H1 (cell line): Measurements from ENCODE around the gene DPPA5. TPM values are rescaled to one million over a fixed set of nuclear protein-coding genes. Genes with fewer than 3 reads are reported as not detected.
A peak's percentile ranks its signal among the peaks of the same experiment; 100 is the strongest.

Experiments
- CTCF ChIA-PET: fragments of 300-600 bp; sonication (Branson Sonifier 250); formaldehyde crosslinking; loops from one replicate; lab custom pipeline; 2021; ENCODE audit not compliant: partially characterized antibody; lab: Charles Lee
- POLR2A ChIA-PET: fragments of 300-600 bp; sonication (Branson Sonifier 250); formaldehyde crosslinking; loops from one replicate; lab custom pipeline; 2021; ENCODE audit warnings: inconsistent platforms; ENCODE audit not compliant: partially characterized antibody; lab: Charles Lee
- DNase-seq, 2 experiments: peaks; one replicate each; pipeline versions ENCODE4 v3.0.0 to v3.0.0-alpha.2; 2010 to 2022; ENCODE audit warnings: low spot score in 2 of 2, low read depth in 1 of 2, mixed read lengths in 1 of 2
- FAIRE-seq: peaks from 2 replicates; lab custom pipeline; 2011; peaks lifted over from hg19 to GRCh38; lab: Jason Lieb, UNC
- H2AFZ ChIP-seq: 2 replicates; pipeline ENCODE4 v1.8.1; 2012; ENCODE audit warnings: low read length, inconsistent platforms
- H2AK5ac ChIP-seq: 2 replicates; pipeline ENCODE4 v1.6.1; 2013; ENCODE audit warnings: low read depth, low read length
- H2BK120ac ChIP-seq: replicated peaks from 2 replicates; pipeline ENCODE3; 2013; ENCODE audit warnings: low read depth, low read length, inconsistent platforms
- H2BK12ac ChIP-seq: 2 replicates; pipeline ENCODE4 v1.6.1; 2013; ENCODE audit warnings: low read depth, low read length
- H2BK15ac ChIP-seq: 2 replicates; pipeline ENCODE4 v1.6.1; 2013; ENCODE audit warnings: low read length
- H2BK20ac ChIP-seq: 2 replicates; pipeline ENCODE4 v1.6.1; 2013; ENCODE audit warnings: low read length
- H2BK5ac ChIP-seq: 2 replicates; pipeline ENCODE4 v1.6.1; 2013; ENCODE audit warnings: low read depth, low read length
- H3K14ac ChIP-seq: 2 replicates; pipeline ENCODE4 v1.6.1; 2013; ENCODE audit warnings: inconsistent platforms; ENCODE audit not compliant: insufficient read length
- H3K18ac ChIP-seq: 2 replicates; pipeline ENCODE4 v1.6.1; 2013; ENCODE audit warnings: low read length; ENCODE audit errors: extremely low read depth
- H3K23ac ChIP-seq: 2 replicates; pipeline ENCODE4 v1.6.1; 2013; ENCODE audit warnings: inconsistent platforms; ENCODE audit not compliant: insufficient read length
- H3K23me2 ChIP-seq: 2 replicates; pipeline ENCODE4 v1.6.1; 2013; ENCODE audit warnings: low read depth, low read length
- H3K27ac ChIP-seq: 2 replicates; pipeline ENCODE4 v1.6.1; 2011; ENCODE audit warnings: low read depth, low read length, inconsistent platforms
- H3K27me3 ChIP-seq, 4 experiments: replicated peaks in 1 of 4; 1 replicate in 1 of 4; 2 replicates in 3 of 4; pipeline versions ENCODE4 v1.6.1 to v1.8.1; 2011 to 2013; ENCODE audit warnings: low read length in 3 of 4, mild to moderate bottlenecking in 3 of 4, inconsistent platforms in 2 of 4, mixed read lengths in 2 of 4, moderate library complexity in 1 of 4; ENCODE audit not compliant: control insufficient read depth in 3 of 4, insufficient read depth in 3 of 4; ENCODE audit errors: extremely low read depth in 1 of 4
- H3K36me3 ChIP-seq, 4 experiments: 2 replicates each; pipeline versions ENCODE4 v1.6.1 to v1.8.1; 2011 to 2013; ENCODE audit warnings: mild to moderate bottlenecking in 4 of 4, low read length in 3 of 4, moderate library complexity in 2 of 4, control low read depth in 1 of 4, inconsistent platforms in 1 of 4; ENCODE audit not compliant: insufficient read depth in 4 of 4, control insufficient read depth in 2 of 4
- H3K4ac ChIP-seq: replicated peaks from 2 replicates; pipeline ENCODE3; 2013; ENCODE audit warnings: low read length, low read depth, mixed read lengths, inconsistent platforms; ENCODE audit not compliant: insufficient read length
- H3K4me1 ChIP-seq, 4 experiments: replicated peaks in 1 of 4; 1 replicate in 1 of 4; 2 replicates in 3 of 4; pipeline versions ENCODE4 v1.6.1 to v1.8.1; 2011 to 2013; ENCODE audit warnings: low read length in 3 of 4, inconsistent platforms in 2 of 4, mixed read lengths in 1 of 4; ENCODE audit not compliant: insufficient read depth in 4 of 4, control insufficient read depth in 3 of 4
- H3K4me2 ChIP-seq, 2 experiments: 2 replicates each; pipeline versions ENCODE4 v1.6.1 to v1.8.1; 2011 to 2013; ENCODE audit warnings: low read depth in 2 of 2, low read length in 2 of 2, control low read depth in 1 of 2, inconsistent platforms in 1 of 2, mild to moderate bottlenecking in 1 of 2; ENCODE audit not compliant: insufficient read depth in 1 of 2
- H3K4me3 ChIP-seq, 4 experiments: fragments of 200-600, 300-600 bp in 1 of 4; sonication (generic), shearing (Covaris generic), sonication (Bioruptor Twin) in 1 of 4; 2 replicates each; pipeline versions ENCODE4 v1.5.1 to v1.8.1; 2011 to 2016; ENCODE audit warnings: low read length in 4 of 4, low read depth in 3 of 4, control low read depth in 2 of 4, inconsistent platforms in 2 of 4, mild to moderate bottlenecking in 2 of 4, mixed read lengths in 1 of 4, moderate library complexity in 1 of 4; ENCODE audit not compliant: insufficient read depth in 2 of 4; ENCODE audit errors: extremely low read depth in 1 of 4
- H3K56ac ChIP-seq: replicated peaks from 2 replicates; pipeline ENCODE3; 2013; ENCODE audit warnings: low read depth, mild to moderate bottlenecking, mixed read lengths, low read length, inconsistent platforms; ENCODE audit not compliant: insufficient read length
- H3K79me1 ChIP-seq: 2 replicates; pipeline ENCODE4 v1.6.1; 2013; ENCODE audit warnings: low read depth, low read length, control low read depth
- H3K79me2 ChIP-seq, 2 experiments: 2 replicates each; pipeline versions ENCODE4 v1.6.1 to v1.8.1; 2012 to 2013; ENCODE audit warnings: low read length in 2 of 2, mild to moderate bottlenecking in 2 of 2, inconsistent platforms in 1 of 2; ENCODE audit not compliant: insufficient read depth in 2 of 2, control insufficient read depth in 1 of 2
- H3K9ac ChIP-seq, 4 experiments: replicated peaks in 1 of 4; 1 replicate in 1 of 4; 2 replicates in 3 of 4; pipeline versions ENCODE4 v1.6.1 to v1.8.1; 2011 to 2013; ENCODE audit warnings: low read depth in 3 of 4, low read length in 3 of 4, control low read depth in 2 of 4, mild to moderate bottlenecking in 2 of 4, moderate library complexity in 2 of 4, inconsistent platforms in 1 of 4; ENCODE audit errors: extremely low read depth in 1 of 4
- H3K9me3 ChIP-seq, 2 experiments: 2 replicates each; pipeline versions ENCODE4 v1.6.1 to v1.8.1; 2012 to 2013; ENCODE audit warnings: mild to moderate bottlenecking in 2 of 2, moderate library complexity in 2 of 2, control low read depth in 1 of 2, inconsistent platforms in 1 of 2, low read depth in 1 of 2, low read length in 1 of 2, mixed read lengths in 1 of 2; ENCODE audit not compliant: insufficient read depth in 2 of 2
- H4K20me1 ChIP-seq, 2 experiments: replicated peaks in 1 of 2; 2 replicates each; pipeline versions ENCODE3 to v1.8.1; 2011 to 2013; ENCODE audit warnings: inconsistent platforms in 2 of 2, low read length in 2 of 2, mild to moderate bottlenecking in 1 of 2; ENCODE audit not compliant: insufficient read depth in 2 of 2, control insufficient read depth in 1 of 2
- H4K5ac ChIP-seq: 2 replicates; pipeline ENCODE4 v1.6.1; 2013; ENCODE audit warnings: low read length, low read depth, mixed read lengths, inconsistent platforms; ENCODE audit not compliant: insufficient read length
- H4K8ac ChIP-seq: 2 replicates; pipeline ENCODE4 v1.8.0; 2013; ENCODE audit warnings: mild to moderate bottlenecking, moderate library complexity, low read length, inconsistent platforms; ENCODE audit not compliant: insufficient read depth; ENCODE audit errors: extremely low read depth
- H4K91ac ChIP-seq: replicated peaks from 2 replicates; pipeline ENCODE3; 2013; ENCODE audit warnings: low read length, mixed read lengths, inconsistent platforms; ENCODE audit not compliant: insufficient read length
- BRCA1 ChIP-seq: IDR thresholded peaks from 2 replicates; pipeline ENCODE4 v1.6.1; 2012; ENCODE audit warnings: low read depth, low read length, improper control_type of control experiment
- HDAC2 ChIP-seq, 2 experiments: fragments of 300-600 bp in 1 of 2; sonication (generic) in 1 of 2; IDR thresholded peaks; 2 replicates each; pipeline ENCODE4 v1.6.1; 2011 to 2012; ENCODE audit warnings: low read depth in 2 of 2, low read length in 2 of 2, mild to moderate bottlenecking in 2 of 2, moderate library complexity in 2 of 2, borderline replicate concordance in 1 of 2, inconsistent platforms in 1 of 2
- NANOG ChIP-seq: IDR thresholded peaks from 2 replicates; pipeline ENCODE4 v1.6.1; 2011; ENCODE audit warnings: low read length, low read depth, mild to moderate bottlenecking, inconsistent platforms; ENCODE audit not compliant: insufficient read depth, poor library complexity, severe bottlenecking
- SUZ12 ChIP-seq: fragments of 200-600 bp; sonication (generic); IDR thresholded peaks from 2 replicates; pipeline ENCODE4 v1.6.1; 2012; ENCODE audit warnings: mild to moderate bottlenecking, inconsistent platforms, low read length, moderate library complexity, mixed read lengths
- TAF7 ChIP-seq: optimal IDR thresholded peaks from 2 replicates; pipeline ENCODE3; 2011; ENCODE audit warnings: low read depth, mild to moderate bottlenecking, inconsistent platforms, low read length, moderate library complexity, borderline replicate concordance
- TEAD4 ChIP-seq: IDR thresholded peaks from 2 replicates; pipeline ENCODE4 v1.6.1; 2012; ENCODE audit warnings: low read depth, low read length, inconsistent platforms, mixed read lengths
- WGBS, 2 experiments: shearing (Covaris generic) in 1 of 2; methylation state at CpG; one replicate each; pipeline versions ENCODE4 v1.1.6 to v1.1.7; 2013 to 2015; ENCODE audit warnings: low lambda C conversion rate in 2 of 2, mixed read lengths in 2 of 2, inconsistent platforms in 1 of 2, low coverage in 1 of 2, missing lambda C conversion rate in 1 of 2; ENCODE audit not compliant: insufficient replicate concordance in 2 of 2, insufficient coverage in 1 of 2, insufficient read length in 1 of 2; ENCODE audit errors: extremely low coverage in 1 of 2, missing lambda C conversion rate in 1 of 2; 5-methylcytosine and 5-hydroxymethylcytosine counted together
- polyA plus RNA-seq, 7 experiments: library from polyadenylated mRNA; depleted of rRNA in 3 of 7; stranded (reverse) in 5 of 7; unstranded in 2 of 7; fragments of >200 nt in 5 of 7; fragments of 200-250 nt in 2 of 7; gene quantifications; 1 replicate in 5 of 7; 2 replicates in 1 of 7; 4 replicates in 1 of 7; pipeline versions ENCODE4 v1.2.1 to v1.2.3, GENCODE V29; 2011 to 2013; ENCODE audit warnings: missing spikeins in 2 of 7, mixed read lengths in 2 of 7
- total RNA-seq: library from RNA; stranded (reverse); fragmentation: NEBNext Ultra II Directional; extraction: Animal tissue kit (Norgen Biotek cat#: 25700); gene quantifications from 2 replicates; pipeline ENCODE4 v1.2.1, GENCODE V29; 2021
- TF ChIP-seq, protein P1 (sequence below): IDR thresholded peaks from 2 replicates; pipeline ENCODE4 v1.6.1; 2012; ENCODE audit warnings: inconsistent platforms

Gene DPPA5
- total and polyA plus RNA-seq, 2 of the 8 experiments (the other 6 are each of a cell fraction or from before 2014, with no cell fraction given), result 2.0 to 2.9 TPM

GRCh38 chr6:73372516-73372915 is 18.4 kb upstream of the DPPA5 start:
- CTCF ChIA-PET, result no interaction called here
- FAIRE-seq, result no peak
- 92% methylated on average over 10 of the region's 10 CpGs; no CpG with 5 or more reads in 1 of the 2 experiments for WGBS, 2 experiments
- TF ChIP-seq BRCA1, result no peak
- TF ChIP-seq TAF7, result no peak
- TF ChIP-seq, protein P1, sequence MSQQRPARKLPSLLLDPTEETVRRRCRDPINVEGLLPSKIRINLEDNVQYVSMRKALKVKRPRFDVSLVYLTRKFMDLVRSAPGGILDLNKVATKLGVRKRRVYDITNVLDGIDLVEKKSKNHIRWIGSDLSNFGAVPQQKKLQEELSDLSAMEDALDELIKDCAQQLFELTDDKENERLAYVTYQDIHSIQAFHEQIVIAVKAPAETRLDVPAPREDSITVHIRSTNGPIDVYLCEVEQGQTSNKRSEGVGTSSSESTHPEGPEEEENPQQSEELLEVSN, result no peak
- TF ChIP-seq HDAC2 (IDR thresholded peaks at IDR 0.05; ENCODE audit: borderline replicate concordance in 1 of 2, low read depth in 2 of 2, low read length in 2 of 2), result no peak
- no peak for TF ChIP-seq NANOG
- TF ChIP-seq TEAD4, result no peak
- no peak for TF ChIP-seq SUZ12
- TF ChIP-seq, all 59 proteins: peak for 0
- no peaks in the 10 kb centered on the region for H3K79me1 ChIP-seq
- H3K23me2 ChIP-seq, result no peaks in the 10 kb centered on the region
- H3K36me3 ChIP-seq, result no peaks in the 10 kb centered on the region
- no peak overlapping the region for H3K23ac ChIP-seq
- no peak overlapping the region for H2AK5ac ChIP-seq
- no peak overlapping the region for H3K56ac ChIP-seq
- peaks cover 0 to 4% of the 10 kb centered on the region in 2 experiments; a peak in 1 of 4 replicates for H3K9me3 ChIP-seq
- no peak overlapping the region for H4K91ac ChIP-seq
- no peak for DNase-seq
- no peak overlapping the region for H3K4me3 ChIP-seq
- H2BK20ac ChIP-seq, result no peak overlapping the region
- no peak overlapping the region for H3K4ac ChIP-seq
- H2BK120ac ChIP-seq, result peak overlapping the region; percentile 29
- no peak overlapping the region for H2BK12ac ChIP-seq
- H3K9ac ChIP-seq, result no peak overlapping the region
- no peaks in the 10 kb centered on the region for H3K79me2 ChIP-seq
- H3K4me2 ChIP-seq, result no peak overlapping the region
- no peak overlapping the region for H3K27ac ChIP-seq
- no peak overlapping the region for H2BK5ac ChIP-seq
- no peak overlapping the region for H4K5ac ChIP-seq
- H2BK15ac ChIP-seq, result no peak overlapping the region
- peak overlapping the region; percentile 46; the same call in 1 of the 2 replicates for H4K8ac ChIP-seq
- no peaks in the 10 kb centered on the region for H3K27me3 ChIP-seq
- POLR2A ChIA-PET, result interaction anchor here (1.0 kb wide), 1 partner anchor 13 kb away, joined by 3 read pairs; no protein-coding TSS in a partner anchor
- H4K20me1 ChIP-seq, result no peaks in the 10 kb centered on the region
- H3K4me1 ChIP-seq, result peaks cover 0 to 6% (median 2%) of the 10 kb centered on the region in 4 experiments; a peak in 3 of 7 replicates
- no peak overlapping the region; the same call in 1 of the 2 replicates for H2AFZ ChIP-seq
- 0 out of 2 replicates have a peak overlapping the region, but pooled peaks have one; percentile 48 for H3K18ac ChIP-seq
- no peak overlapping the region for H3K14ac ChIP-seq
